ENCODE results near the gene CNN1. TPM values are rescaled to one million over a fixed set of nuclear protein-coding genes. Genes with fewer than 3 reads are reported as not detected.

CNN1 gene
- total and polyA plus RNA-seq, 2 of the 13 experiments (the other 11 are each of a cell fraction or from before 2014, with no cell fraction given), result 0.70 to 1.1 TPM

- peak; percentile 59 for TF ChIP-seq ZNF687 (CRISPR knock-in tag; IDR thresholded peaks at IDR 0.05)
- TF ChIP-seq FOXM1 (CRISPR knock-in tag; IDR thresholded peaks at IDR 0.05), result no peak
- TF ChIP-seq ZFY (CRISPR knock-in tag; IDR thresholded peaks at IDR 0.05), result peak; percentile 34; the same call in 1 of the 2 replicates
- TF ChIP-seq, protein P1, sequence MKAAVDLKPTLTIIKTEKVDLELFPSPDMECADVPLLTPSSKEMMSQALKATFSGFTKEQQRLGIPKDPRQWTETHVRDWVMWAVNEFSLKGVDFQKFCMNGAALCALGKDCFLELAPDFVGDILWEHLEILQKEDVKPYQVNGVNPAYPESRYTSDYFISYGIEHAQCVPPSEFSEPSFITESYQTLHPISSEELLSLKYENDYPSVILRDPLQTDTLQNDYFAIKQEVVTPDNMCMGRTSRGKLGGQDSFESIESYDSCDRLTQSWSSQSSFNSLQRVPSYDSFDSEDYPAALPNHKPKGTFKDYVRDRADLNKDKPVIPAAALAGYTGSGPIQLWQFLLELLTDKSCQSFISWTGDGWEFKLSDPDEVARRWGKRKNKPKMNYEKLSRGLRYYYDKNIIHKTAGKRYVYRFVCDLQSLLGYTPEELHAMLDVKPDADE (CRISPR knock-in tag; IDR thresholded peaks at IDR 0.05), result no peak
- TF ChIP-seq, protein P2, sequence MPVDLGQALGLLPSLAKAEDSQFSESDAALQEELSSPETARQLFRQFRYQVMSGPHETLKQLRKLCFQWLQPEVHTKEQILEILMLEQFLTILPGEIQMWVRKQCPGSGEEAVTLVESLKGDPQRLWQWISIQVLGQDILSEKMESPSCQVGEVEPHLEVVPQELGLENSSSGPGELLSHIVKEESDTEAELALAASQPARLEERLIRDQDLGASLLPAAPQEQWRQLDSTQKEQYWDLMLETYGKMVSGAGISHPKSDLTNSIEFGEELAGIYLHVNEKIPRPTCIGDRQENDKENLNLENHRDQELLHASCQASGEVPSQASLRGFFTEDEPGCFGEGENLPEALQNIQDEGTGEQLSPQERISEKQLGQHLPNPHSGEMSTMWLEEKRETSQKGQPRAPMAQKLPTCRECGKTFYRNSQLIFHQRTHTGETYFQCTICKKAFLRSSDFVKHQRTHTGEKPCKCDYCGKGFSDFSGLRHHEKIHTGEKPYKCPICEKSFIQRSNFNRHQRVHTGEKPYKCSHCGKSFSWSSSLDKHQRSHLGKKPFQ (CRISPR knock-in tag; IDR thresholded peaks at IDR 0.05; ENCODE audit: insufficient replicate concordance), result no peak
- no peak for TF ChIP-seq ZNF563 (CRISPR knock-in tag; IDR thresholded peaks at IDR 0.05)
- TF ChIP-seq, protein P3, sequence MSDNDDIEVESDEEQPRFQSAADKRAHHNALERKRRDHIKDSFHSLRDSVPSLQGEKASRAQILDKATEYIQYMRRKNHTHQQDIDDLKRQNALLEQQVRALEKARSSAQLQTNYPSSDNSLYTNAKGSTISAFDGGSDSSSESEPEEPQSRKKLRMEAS (IDR thresholded peaks at IDR 0.05), result peak; percentile 51; the same call in 1 of the 2 replicates
These were observed 39.0 kb downstream of the CNN1 start, which contains the start of gene ACP5 (continued) for GRCh38 chr19:11577451-11578257.

Measured in HepG2 (cell line).